IMR-90 (cell line): ENCODE results near the gene PRKAG2.

Experiments used
- CTCF ChIP-seq: conservative IDR thresholded peaks from 2 replicates; pipeline ENCODE4 v1.5.1; 2012; ENCODE audit warnings: mild to moderate bottlenecking, low read depth, low read length, improper control_type of control experiment
- ELK1 ChIP-seq: fragments of 150-350 bp; IDR thresholded peaks from 2 replicates; pipeline ENCODE4 v1.6.1; 2016; ENCODE audit warnings: low read depth, mild to moderate bottlenecking, low read length, moderate library complexity, borderline replicate concordance
- FOS ChIP-seq: fragments of 150-350 bp; IDR thresholded peaks from 2 replicates; pipeline ENCODE4 v1.6.1; 2016; ENCODE audit warnings: low read depth, low read length
- POLR2A ChIP-seq: IDR thresholded peaks from 2 replicates; pipeline ENCODE4 v1.6.1; 2012; ENCODE audit warnings: mild to moderate bottlenecking, low read depth, low read length
- SMC3 ChIP-seq: fragments of 150-350 bp; IDR thresholded peaks from 2 replicates; pipeline ENCODE4 v1.6.1; 2016; ENCODE audit warnings: low read depth, mild to moderate bottlenecking, antibody characterized with exemption, low read length, moderate library complexity

GRCh38 chr7:151735851-151736402 is 141.0 kb downstream of the PRKAG2 start:
- no peak for TF ChIP-seq CTCF
- no peak; the same call in 1 of the 2 replicates for TF ChIP-seq POLR2A
- TF ChIP-seq ELK1 = no peak
- no peak for TF ChIP-seq SMC3
- no peak for TF ChIP-seq FOS
